Activated CD4-positive, CD25-positive, alpha-beta regulatory T cell treated with anti-CD3 and anti-CD28 coated beads, Interleukin-2, amount 50 U/mL, for 72 hours (primary cell): Measurements from ENCODE around the gene CD300E.
"Not testable (repeated sequence)": the region's sequence is repeated elsewhere in the genome, so short reads cannot be mapped to it uniquely, and the experiment has no call there.

Source experiments
- DNase-seq: peaks from one replicate; pipeline ENCODE4 v3.0.0; 2021

The CD300E gene

DNA sequence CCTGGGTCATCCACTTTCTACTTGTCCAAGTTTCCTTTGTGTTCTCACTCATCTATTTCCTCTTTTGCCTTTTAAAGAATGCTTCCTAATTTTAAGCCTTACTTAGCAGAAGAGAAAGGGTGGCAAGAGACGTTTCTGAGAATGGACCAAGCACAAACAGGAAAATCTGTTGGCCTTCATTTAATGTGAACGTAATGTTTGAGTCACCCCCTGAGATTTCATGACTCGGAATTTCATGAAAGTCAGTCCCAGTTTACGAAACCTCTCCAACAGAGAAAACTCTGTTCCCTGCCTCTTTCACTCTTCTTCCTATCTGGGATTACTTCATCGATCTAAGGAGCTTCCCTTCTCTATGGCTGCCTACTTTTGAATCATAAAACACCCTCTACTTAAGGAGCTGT is at the start of gene CD300E:
CD300E (minus strand) TSS at position 46 of the 401 bp plus-strand sequence. CDS start 117 bp downstream, outside the sequence.
- DNase-seq: no peak

- DNase-seq: peak; percentile 63
Observed at GRCh38 chr17:74671031-74671771, 47.7 kb upstream of the CD300E start.

- DNase-seq: no peak
Observed at GRCh38 chr17:74670329-74670728, 46.8 kb upstream of the CD300E start.

GRCh38 chr17:74663561-74663960 is 40.0 kb upstream of the CD300E start:
- no peak for DNase-seq

DNA sequence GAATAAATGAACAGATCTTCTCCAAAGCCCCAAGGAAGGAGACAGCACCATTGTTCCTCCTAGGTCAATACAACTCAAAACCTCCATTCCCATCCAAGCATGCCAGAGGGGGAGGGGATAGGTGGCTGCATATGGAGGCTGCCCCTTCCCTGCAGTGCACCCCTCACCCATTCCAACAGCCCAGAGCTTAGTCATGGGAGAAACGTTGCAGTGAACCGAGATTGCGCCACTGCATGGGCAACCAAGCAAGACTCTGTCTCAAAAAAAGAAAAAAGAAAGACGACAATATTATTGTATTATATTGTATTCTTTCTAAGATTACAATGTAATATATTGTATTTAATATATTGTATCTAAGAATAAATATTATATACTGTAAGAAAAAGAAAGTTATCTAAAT is 36.4 kb upstream of the CD300E start:
- no peak for DNase-seq

GRCh38 chr17:74658620-74659019 is 35.1 kb upstream of the CD300E start:
- DNase-seq: no peak

DNA sequence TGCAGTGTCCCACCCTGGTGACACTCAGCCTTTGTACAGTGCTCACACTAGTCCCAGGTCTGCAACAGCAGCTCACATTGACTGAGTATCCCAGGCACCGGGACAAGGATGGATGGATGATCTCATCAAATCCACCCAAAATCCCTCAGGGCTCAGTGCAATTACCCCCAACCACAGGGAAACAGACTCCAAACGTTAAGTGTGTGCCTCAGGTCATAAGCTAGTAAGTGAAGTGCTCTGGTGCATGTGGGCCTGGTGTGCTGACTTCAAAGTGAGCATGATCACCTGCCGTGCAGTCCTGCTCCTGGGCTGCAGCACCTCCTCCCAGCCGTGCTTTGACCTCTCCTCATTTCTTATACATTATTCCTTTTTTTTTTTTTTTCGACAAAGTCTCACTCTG is 31.2 kb upstream of the CD300E start:
- no peak for DNase-seq

DNA sequence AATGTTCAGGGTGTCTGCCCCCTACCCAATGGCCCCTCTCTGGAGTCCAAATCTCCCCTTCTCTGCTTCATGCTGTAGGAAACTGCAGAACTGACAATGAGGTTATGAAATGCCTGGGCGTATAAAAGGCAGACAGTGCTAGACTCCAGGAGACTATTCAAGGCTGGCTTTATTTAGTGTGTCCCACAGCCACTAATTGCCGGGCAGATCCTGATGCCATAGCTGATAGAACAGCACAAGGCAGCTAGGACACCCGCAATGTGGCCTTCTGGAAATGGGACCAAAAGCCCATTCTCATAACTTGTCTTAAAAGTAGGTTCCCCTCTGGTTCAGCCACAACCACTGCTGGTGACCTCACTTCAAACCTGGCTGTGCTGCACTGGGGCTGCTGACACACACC is 28.5 kb upstream of the CD300E start:
- DNase-seq: no peak

DNA sequence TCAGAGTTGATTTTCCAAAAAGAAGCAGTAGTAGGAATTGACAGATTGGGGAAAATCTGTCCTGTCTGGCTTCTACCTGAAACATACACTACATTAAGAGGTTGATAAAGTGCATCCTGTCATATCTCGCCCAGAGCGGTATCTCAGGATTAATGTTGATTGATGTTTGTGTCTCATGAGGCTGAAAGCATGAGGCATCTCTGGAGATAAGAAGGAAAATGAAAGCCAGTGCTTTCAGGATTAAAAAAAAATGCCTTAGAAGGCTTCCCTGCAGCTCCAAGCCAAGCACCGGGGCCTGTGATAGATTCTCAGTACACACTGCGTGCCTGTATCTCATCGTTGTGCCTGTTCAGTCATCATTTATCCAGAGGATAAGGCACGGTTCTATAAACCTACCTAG is 26.4 kb upstream of the CD300E start:
- no peak for DNase-seq

GRCh38 chr17:74647871-74648672 is 24.5 kb upstream of the CD300E start:
- DNase-seq: no peak

DNA sequence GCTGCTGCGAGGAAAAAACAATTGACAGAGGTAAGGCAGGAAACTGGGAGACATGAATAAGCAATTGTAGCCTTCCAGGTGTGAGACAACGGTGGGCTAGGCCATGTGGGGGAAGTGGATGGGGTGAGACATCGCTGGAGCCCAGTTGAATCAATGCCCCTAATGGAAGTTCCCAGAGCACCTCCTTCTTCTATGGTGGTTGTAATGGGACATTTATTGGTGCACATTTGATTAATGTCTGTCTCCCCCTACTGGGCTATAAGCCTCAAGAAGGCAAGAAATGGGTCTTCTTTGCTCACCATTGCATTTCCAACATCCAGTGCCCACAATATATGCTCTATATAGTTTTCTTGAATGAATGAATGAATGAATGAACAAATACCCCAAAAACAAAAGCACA is 22.7 kb upstream of the CD300E start:
- no peak for DNase-seq

DNA sequence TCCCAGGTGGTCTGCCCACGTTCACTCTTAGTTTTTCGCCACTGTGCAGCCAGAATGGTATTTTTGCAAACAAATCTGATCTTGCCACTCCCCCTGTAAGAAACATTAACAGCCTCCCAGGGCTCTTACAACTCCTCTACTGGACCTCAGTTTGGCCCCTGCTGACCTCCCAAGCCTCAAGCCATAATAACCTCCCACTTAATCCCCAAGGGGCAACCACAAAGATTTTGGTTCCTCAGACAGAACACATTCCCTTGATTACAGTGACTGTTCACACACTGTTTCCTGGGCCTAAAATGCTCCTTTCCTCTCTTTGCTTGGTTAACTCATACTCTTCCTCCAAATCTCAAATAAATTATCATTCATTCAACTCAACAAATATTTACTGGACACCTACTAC is 21.5 kb upstream of the CD300E start:
- no peak for DNase-seq

DNA sequence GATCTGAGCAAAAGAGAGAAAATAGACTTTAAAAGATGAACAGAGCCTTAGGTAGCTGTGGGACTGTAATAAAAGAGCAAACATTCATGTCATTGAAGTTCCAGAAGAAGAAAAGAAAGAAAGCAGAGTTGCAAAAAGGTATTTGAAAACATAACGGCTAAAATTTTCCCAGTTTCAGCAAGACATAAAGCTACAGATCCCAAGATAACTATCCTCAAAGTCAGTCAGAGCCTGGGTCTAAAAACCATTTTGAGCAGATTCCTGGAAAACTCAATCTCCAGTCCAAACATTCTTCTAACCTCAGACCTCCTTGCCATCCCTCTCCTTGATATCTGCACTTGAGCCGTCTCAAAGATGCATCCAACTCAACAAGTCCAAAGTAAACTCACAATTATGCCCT is 20.9 kb upstream of the CD300E start:
- DNase-seq: no peak

DNA sequence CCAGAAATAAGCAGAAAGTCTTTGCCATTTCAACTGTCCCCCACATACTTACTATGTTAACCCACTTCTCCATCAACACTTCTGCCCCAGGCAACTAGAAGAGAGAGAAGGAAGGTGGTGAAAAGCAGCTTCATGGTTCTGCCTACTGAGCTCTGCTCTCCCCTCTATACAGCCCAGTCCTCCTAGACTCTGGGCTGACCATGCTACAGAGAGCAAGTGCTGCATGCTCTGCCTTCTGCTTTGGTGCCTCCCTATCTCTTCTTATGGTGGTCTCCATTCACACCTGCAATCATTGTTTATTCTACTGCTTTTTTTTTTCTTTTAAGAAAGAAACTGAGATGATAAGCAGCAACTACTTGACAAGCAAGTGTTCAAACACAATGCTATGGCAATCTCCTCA is 20.3 kb upstream of the CD300E start:
- DNase-seq: no peak

- DNase-seq: no peak
Observed at GRCh38 chr17:74642995-74643394, 19.5 kb upstream of the CD300E start.

GRCh38 chr17:74642556-74642955 is 19.0 kb upstream of the CD300E start:
- DNase-seq: no peak

DNA sequence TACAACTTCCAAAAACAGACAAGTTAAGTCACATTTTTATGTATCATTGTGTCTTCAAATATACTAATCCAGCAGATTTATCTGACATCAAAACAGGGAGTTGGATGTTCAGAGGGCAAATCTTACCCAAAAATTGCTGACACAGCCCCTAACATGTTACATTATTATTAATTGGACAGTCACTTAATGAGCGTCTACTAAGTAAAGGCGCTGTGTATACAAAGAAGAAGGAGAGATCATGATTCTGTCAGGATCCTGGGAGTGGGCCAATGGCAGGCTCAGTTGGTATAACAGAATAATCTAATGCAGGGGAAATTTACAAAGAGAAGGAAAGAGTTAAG is 18.4 kb upstream of the CD300E start:
- no peak for DNase-seq

GRCh38 chr17:74641224-74641957 is 17.9 kb upstream of the CD300E start:
- DNase-seq: no peak

GRCh38 chr17:74639704-74640151 is 16.2 kb upstream of the CD300E start:
- no peak for DNase-seq

- DNase-seq: no peak
Observed at GRCh38 chr17:74637926-74638325, 14.4 kb upstream of the CD300E start.

DNA sequence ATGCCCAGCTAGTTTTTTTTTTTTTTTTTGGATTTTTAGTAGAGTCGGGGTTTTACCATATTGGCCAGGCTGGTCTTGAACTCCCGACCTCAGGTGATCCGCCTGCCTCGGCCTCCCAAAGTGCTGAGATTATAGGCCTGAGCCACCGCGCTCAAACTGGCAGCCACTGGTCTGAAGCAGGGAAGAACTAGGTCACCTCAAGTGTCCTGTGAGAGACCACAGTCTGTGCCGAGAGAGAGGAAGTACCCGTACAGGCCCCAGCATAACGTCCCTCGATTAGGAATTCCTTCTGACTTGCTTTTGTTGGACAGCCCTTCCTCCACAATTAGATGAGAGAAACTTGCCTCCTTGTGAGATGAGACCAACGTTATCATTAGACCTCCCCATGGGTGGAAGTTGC is 13.7 kb upstream of the CD300E start:
- no peak for DNase-seq

DNA sequence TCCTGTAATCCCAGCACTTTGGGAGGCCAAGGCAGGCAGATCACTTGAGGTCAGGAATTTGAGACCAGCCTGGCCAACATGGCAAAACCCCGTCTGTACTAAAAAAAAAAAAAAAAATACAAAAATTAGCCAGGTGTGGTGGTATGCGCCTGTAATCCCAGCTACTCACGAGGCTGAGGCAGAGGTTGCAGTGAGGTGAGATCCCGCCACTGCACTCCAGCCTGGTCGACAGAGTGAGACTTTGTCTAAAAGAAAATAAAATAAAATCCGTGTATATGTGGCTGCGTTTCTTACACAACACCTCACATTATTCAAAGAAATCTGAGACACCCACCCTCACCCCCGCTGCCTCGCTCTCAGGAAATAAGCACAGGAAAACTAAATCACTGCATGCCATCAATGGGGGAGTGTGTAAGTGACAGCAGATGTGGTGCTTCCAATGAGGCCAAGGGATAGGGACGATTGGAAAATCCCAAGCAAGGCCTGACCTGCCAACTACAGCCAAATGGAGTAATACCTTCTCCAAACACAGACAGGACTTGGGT is 13.1 kb upstream of the CD300E start:
- not testable (repeated sequence) for DNase-seq

DNA sequence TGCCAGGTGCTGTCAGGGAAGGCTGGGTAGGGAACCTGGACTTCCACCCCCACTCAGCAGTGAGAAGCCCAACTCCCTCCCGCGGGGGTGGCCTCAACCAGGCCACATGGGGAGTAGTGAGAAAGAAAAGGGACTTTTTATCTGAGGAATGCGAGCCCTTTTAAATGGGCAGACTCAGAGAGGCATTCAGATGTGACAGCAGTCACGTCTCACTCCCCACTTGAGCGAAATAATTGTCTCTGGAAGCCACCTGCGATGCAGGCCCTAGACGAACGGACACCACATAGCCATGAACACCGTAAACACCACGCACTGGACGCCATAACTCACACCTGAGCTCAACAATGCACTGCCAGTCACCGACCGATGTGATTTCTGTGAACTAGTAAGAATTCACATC is 11.9 kb upstream of the CD300E start:
- no peak for DNase-seq

DNA sequence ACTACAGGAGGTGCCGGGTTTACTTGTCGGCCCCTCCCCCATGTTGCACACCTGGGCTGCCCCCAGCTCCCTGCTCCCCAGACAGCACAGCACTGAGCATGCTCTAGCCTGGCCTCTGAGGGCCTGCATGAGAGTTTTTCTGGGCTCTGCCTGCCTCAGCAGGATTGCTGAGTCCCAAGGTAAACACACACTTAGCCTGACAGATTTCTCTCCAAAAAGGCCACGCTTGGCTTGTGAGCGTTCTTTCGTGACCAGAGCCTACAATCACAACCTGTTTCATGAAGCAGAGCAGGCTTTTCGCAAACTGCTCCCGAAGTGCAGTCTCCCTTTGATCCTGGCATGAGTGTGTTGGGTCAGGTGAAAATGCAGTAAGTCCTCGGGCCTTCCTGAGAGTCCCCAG is 9.8 kb upstream of the CD300E start:
- DNase-seq: no peak
